Activated effector memory CD4-positive, alpha-beta T cell treated with Interleukin-2 at 50 U/mL for 16 hours (primary cell): Measurements from ENCODE around the gene ASXL1.
"Not testable (repeated sequence)": the region's sequence is repeated elsewhere in the genome, so short reads cannot be mapped to it uniquely, and the experiment has no call there.

Experiments
- DNase-seq: peaks from one replicate; pipeline ENCODE4 v3.0.0-alpha.2; 2020

ASXL1 gene

DNA sequence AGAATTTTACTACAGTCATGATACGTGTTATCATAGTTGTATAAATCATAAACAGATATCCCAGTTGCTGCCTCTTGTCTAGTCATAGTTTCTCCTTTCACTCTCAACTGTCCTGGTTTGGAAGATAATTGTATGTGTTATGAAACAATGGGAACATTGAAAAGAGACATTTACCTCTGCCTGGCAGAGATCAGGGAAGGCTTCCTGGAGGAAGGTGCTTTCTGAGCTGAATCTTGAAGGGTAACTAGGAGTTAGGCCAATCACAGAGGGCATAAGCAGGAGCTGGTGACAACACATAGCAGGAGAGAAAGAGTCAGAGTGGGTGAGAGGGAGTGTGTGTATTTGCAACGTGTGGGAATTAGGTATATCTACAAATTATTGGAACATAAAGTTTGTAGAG lies 5.4 kb downstream of the ASXL1 start:
- DNase-seq = no peak

GRCh38 chr20:32364554-32365208 lies 6.5 kb downstream of the ASXL1 start:
- no peak for DNase-seq

- no peak for DNase-seq
Observed at GRCh38 chr20:32365564-32365963, 7.4 kb downstream of the ASXL1 start.

DNA sequence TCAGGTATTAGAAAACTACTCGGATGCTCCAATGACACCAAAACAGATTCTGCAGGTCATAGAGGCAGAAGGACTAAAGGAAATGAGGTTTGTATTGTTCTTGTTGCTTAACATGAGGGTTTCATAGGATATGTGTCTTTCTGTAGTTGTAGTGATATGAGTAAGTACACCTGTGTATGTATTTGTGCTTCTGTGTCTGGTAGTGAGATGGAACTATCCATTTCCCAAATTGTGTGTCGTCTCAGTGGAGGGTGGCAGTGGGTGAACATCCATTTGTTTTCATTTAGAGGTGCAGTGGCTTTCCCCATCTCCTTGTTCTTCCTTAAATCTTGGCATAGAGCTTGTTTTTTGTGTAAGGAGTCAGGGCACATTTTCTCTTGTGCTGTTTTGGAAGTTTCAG lies 8.2 kb downstream of the ASXL1 start:
- no peak for DNase-seq

- no peak for DNase-seq
Observed at GRCh38 chr20:32368323-32368722, 10.2 kb downstream of the ASXL1 start.

DNA sequence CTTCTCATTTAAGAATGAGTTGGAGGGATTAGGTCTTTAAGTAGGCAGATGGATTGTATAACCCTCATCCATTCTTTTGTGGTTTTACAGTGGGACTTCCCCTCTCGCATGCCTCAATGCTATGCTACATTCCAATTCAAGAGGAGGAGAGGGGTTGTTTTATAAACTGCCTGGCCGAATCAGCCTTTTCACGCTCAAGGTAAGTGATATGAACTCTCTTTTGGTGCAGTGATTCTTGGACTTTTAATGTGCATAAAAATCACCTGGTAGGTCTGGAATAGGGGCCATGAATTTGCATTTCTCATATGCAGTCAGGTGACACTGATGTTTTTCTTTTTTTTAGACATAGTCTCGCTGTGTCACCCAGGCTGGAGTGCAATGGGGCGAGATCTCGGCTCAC lies 10.8 kb downstream of the ASXL1 start:
- DNase-seq = no peak

GRCh38 chr20:32370897-32371296 lies 12.8 kb downstream of the ASXL1 start:
- DNase-seq = no peak

DNA sequence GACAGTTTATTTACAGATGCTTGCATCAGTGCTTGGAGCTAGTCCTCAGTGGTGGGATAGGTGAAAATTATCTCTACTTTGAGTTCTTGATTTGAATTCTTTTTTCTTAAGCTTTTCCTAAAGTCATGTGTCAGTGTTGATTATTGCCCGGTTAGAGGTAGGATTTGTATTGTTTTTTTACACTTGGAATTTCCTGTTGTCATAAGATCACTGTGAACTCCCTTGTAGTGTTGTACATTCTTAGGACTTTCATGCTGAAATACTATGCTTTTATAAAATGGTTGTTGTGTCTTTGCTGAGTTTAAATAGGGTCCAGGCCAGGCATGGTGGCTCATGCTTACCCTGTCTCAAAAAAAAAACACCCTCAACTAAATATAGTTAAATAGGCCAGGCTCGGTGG lies 20.3 kb downstream of the ASXL1 start:
- no peak for DNase-seq

- not testable (repeated sequence) for DNase-seq
Observed at GRCh38 chr20:32380037-32380436, 21.9 kb downstream of the ASXL1 start.

GRCh38 chr20:32380745-32381144 lies 22.6 kb downstream of the ASXL1 start:
- no peak for DNase-seq

DNA sequence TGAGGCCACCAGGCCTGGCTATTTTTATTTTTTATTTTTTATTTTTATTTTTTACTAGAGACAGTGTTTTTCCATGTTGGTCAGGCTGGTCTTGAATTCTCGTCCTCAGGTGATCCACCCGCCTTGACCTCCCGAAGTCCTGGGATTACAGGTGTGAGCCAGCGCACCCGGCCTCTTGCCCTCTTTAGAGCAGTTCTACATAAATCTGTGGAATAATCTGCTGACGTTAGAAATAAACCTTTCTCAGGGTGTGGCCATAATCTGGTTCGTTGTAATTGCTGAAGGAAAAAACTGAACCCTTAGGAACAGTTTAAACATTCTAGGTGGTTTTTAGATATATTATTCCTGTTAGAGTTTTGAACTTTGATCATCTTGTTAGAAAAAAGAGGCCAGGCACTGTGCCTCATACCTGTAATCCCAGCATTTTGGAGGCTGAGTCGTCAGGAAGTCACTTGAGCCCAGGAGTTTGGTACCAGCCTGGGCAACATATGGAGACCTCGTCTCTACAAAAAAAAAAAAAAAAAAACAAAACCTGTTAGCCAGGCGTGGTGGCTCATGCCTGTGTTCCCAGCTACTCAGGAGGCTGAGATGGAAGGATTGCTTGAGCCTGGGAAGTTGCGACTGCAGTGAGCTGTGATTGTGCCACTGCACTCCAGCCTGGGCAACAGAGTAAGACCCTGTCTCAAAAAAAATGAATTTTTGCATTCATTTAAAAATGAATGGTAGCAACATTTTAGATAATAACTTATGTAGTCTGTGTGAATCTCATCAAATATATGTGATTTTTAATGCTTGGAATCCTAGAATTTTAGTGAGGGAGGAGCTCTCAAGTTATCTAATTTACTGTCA lies 24.2 kb downstream of the ASXL1 start:
- no peak for DNase-seq

DNA sequence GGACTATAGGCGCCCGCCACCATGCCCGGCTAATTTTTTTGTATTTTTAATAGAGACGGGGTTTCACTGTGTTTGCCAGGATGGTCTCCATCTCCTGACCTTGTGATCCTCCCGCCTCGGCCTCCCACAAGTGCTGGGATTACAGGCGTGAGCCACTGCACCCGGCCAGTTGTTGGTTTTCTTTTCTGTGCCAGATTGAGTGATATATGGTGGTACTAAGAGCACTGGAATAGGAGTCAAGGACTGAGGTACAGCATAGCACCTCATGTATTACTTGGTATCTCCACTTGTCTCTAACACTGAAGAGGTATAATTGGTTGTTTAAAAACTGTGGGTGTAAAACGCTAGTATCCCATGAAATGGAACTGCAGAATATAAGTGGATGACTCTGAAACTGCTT lies 25.3 kb downstream of the ASXL1 start:
- DNase-seq = not testable (repeated sequence)

DNA sequence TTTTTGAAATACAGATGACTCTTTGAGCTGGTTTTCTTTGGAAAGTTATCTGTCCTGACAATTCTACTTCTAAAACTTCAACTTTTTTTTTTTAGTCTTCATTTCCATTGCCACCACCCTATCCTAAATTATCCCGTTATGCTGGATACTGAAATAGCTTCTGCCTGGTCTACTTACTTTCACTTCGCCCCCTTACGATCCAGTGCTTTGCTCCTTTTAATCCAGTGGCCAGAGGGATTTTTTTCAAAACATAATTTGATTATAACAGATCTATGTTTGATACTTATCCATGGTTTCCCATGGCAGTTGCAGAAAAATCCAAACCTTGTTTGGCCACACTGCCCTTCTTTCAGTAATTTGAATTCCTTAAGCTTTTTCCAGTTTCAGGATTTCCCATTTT lies 27.4 kb downstream of the ASXL1 start:
- no peak for DNase-seq

DNA sequence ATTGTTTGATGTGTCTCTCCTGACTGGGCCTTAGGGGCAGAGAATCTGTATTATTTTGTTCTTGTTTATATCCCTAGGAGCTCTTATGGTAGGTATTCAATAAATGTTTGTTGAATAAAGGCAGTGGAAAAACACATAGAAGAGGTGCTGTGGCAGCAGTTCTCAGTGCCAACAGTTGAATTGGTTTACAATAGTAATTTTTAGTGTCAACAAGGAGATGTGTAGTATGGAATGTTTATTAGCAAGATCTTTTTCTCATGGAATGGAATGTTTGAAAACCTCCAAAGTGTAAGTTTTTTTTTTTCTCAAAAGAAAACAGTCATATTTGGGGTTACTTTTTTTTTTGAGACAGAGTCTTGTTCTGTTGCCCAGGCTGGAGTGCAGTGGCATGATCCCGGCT lies 28.0 kb downstream of the ASXL1 start:
- no peak for DNase-seq

GRCh38 chr20:32387252-32387651 lies 29.1 kb downstream of the ASXL1 start:
- no peak for DNase-seq

- no peak for DNase-seq
Observed at GRCh38 chr20:32391003-32391402, 32.9 kb downstream of the ASXL1 start.

DNA sequence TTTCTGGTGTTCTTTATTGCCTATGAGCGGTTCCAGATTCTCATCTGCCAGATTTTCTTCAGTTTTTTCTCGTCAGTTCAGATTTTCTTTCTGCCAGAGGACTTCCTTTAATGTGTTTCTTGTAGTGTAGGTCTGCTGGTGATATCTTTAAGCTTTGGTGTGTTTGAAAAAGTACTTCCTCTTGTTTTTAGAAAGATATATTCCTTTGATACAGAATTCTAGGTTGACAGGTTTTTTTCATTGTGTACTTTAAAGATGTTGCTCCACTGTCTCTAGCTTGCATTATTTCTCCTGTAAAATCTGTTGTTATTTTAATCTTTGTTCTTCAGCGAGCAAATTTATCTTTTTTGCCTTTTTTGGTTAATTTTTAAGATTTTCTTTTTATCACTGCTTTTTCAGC lies 36.9 kb downstream of the ASXL1 start:
- no peak for DNase-seq

GRCh38 chr20:32396646-32397160 lies 38.6 kb downstream of the ASXL1 start:
- no peak for DNase-seq

- DNase-seq = no peak
Observed at GRCh38 chr20:32397567-32398084, 39.5 kb downstream of the ASXL1 start.

GRCh38 chr20:32400476-32400875 lies 42.3 kb downstream of the ASXL1 start:
- DNase-seq = no peak

- no peak for DNase-seq
Observed at GRCh38 chr20:32404017-32404416, 45.9 kb downstream of the ASXL1 start.

GRCh38 chr20:32406701-32407100 lies 48.6 kb downstream of the ASXL1 start:
- DNase-seq = no peak

DNA sequence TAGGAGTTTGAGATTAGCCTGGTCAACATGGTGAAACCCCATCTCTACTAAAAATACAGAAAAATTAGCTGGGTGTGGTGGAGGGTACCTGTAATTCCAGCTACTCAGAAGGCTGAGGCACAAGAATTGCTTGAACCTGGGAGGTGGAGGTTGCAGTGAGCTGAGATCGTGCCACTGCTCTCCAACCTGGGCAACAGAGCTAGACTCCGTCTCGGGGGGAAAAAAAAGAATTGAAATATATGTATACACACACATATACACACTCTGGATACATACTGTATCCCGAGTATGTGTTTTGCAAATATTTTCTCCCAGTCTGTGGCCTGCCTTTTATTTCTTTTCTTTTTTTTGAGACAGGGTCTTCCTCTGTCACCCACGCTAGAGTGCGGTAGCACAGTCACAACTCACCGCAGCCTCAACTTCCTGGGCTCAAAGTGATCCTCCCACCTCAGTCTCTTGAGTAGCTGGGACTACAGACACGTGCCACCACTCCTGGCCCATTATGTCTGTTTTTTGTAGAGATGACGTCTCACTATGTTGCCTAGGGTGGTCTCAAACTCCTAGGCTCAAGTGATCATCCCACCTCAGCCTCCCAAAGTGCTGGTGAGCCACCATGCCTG lies 49.1 kb downstream of the ASXL1 start:
- peak; percentile 39 for DNase-seq
